Upper lobe of right lung (tissue), 1 donor: Measurements from ENCODE around the gene ESR2. TPM values are rescaled to one million over a fixed set of nuclear protein-coding genes. Genes with fewer than 3 reads are reported as not detected.

Source experiments
- ATAC-seq: fragments of 200-7000 bp; cut with Tn5 transposase; one replicate; pipeline ENCODE4 v1.9.1; 2020; ENCODE audit warnings: mild to moderate bottlenecking, moderate library complexity
- DNase-seq: peaks from one replicate; pipeline ENCODE4 v3.0.0-alpha.2; 2020
- H3K27ac ChIP-seq: fragments of 200-600 bp; one replicate; pipeline ENCODE4 v1.8.0; 2022
- H3K27me3 ChIP-seq: fragments of 200-600 bp; one replicate; pipeline ENCODE4 v1.8.0; 2022; ENCODE audit warnings: mild to moderate bottlenecking
- H3K36me3 ChIP-seq: fragments of 200-600 bp; one replicate; pipeline ENCODE4 v1.8.0; 2022
- H3K4me1 ChIP-seq: fragments of 200-600 bp; one replicate; pipeline ENCODE4 v1.8.0; 2022
- H3K4me3 ChIP-seq: fragments of 200-600 bp; one replicate; pipeline ENCODE4 v1.8.0; 2022; ENCODE audit warnings: mild to moderate bottlenecking
- H3K9me3 ChIP-seq: fragments of 200-600 bp; one replicate; pipeline ENCODE4 v1.8.0; 2022
- CTCF ChIP-seq: fragments of 200-600 bp; IDR thresholded peaks from one replicate; pipeline ENCODE4 v1.8.0; 2022; ENCODE audit warnings: antibody characterized with exemption
- intact Hi-C: fragments of 100-400 bp; cut with DNase I; formaldehyde crosslinking; loops from one replicate; pipeline ENCODE4 v1.11.0; 2022
- total RNA-seq: library from RNA; stranded (reverse); fragmentation: NEBNext Ultra II Directional; extraction: Animal tissue kit (Norgen Biotek cat#: 25700); gene quantifications from one replicate; pipeline ENCODE4 v1.2.1, GENCODE V29; 2021
- donor health status: DM: no; HTN: yes; CAD: no; lungs with severe emphysema.

The ESR2 gene
- total RNA-seq, 1 donor from 2014 or later: 1.3 TPM

GRCh38 chr14:64092940-64093339, 201.2 kb downstream of the ESR2 start:
- no peaks in the 10 kb centered on the region for H3K4me1 ChIP-seq
- intact Hi-C loops: no loop called here
- H3K9me3 ChIP-seq: no peaks in the 10 kb centered on the region
- H3K36me3 ChIP-seq: peaks cover 32% of the 10 kb centered on the region
- no peak for DNase-seq
- peak; percentile 72 for ATAC-seq
- no peak for TF ChIP-seq CTCF
- no peaks in the 10 kb centered on the region for H3K27me3 ChIP-seq
- no peak overlapping the region for H3K27ac ChIP-seq
- H3K4me3 ChIP-seq: no peak overlapping the region

GRCh38 chr14:64092338-64092737, 201.8 kb downstream of the ESR2 start:
- Histone ChIP-seq H3K9me3 (no peaks in the 10 kb centered on the region), H3K36me3 (peaks cover 33% of the 10 kb centered on the region), H3K4me3 (no peak overlapping the region), H3K4me1 (no peaks in the 10 kb centered on the region), H3K27me3 (no peaks in the 10 kb centered on the region), H3K27ac (no peak overlapping the region)
- DNase-seq: no peak
- no peak for TF ChIP-seq CTCF
- intact Hi-C loops: no loop called here
- ATAC-seq: no peak

- no peak for DNase-seq
- no peak for ATAC-seq
- no peaks in the 10 kb centered on the region for H3K4me1 ChIP-seq
- H3K27me3 ChIP-seq: no peaks in the 10 kb centered on the region
- no peak overlapping the region for H3K4me3 ChIP-seq
- H3K9me3 ChIP-seq: no peaks in the 10 kb centered on the region
- intact Hi-C loops: no loop called here
- peaks cover 33% of the 10 kb centered on the region for H3K36me3 ChIP-seq
- TF ChIP-seq CTCF: no peak
- no peak overlapping the region for H3K27ac ChIP-seq
Measured at GRCh38 chr14:64091217-64091616, 203.0 kb downstream of the ESR2 start.

GRCh38 chr14:64089920-64090319, 204.3 kb downstream of the ESR2 start:
- ATAC-seq (no peak), DNase-seq (no peak)
- no peak overlapping the region for H3K27ac ChIP-seq
- intact Hi-C loops: no loop called here
- H3K4me1 ChIP-seq: no peaks in the 10 kb centered on the region
- TF ChIP-seq CTCF: no peak
- H3K36me3 ChIP-seq: peaks cover 33% of the 10 kb centered on the region
- H3K27me3 ChIP-seq: no peaks in the 10 kb centered on the region
- H3K4me3 ChIP-seq: no peak overlapping the region
- H3K9me3 ChIP-seq: no peaks in the 10 kb centered on the region

- H3K4me1 ChIP-seq: no peaks in the 10 kb centered on the region
- DNase-seq (no peak), ATAC-seq (no peak)
- no peak for TF ChIP-seq CTCF
- no peak overlapping the region for H3K27ac ChIP-seq
- no peaks in the 10 kb centered on the region for H3K9me3 ChIP-seq
- H3K27me3 ChIP-seq: no peaks in the 10 kb centered on the region
- H3K4me3 ChIP-seq: no peak overlapping the region
- intact Hi-C loops: no loop called here
- H3K36me3 ChIP-seq: peaks cover 33% of the 10 kb centered on the region
Measured at GRCh38 chr14:64088647-64088964, 205.6 kb downstream of the ESR2 start.

- H3K27me3 ChIP-seq: no peaks in the 10 kb centered on the region
- H3K4me1 ChIP-seq: no peaks in the 10 kb centered on the region
- peaks cover 44% of the 10 kb centered on the region for H3K36me3 ChIP-seq
- ATAC-seq (peak; percentile 87), DNase-seq (no peak)
- H3K4me3 ChIP-seq: no peak overlapping the region
- no peak overlapping the region for H3K27ac ChIP-seq
- intact Hi-C loops: no loop called here
- no peaks in the 10 kb centered on the region for H3K9me3 ChIP-seq
- TF ChIP-seq CTCF: no peak
Measured at GRCh38 chr14:64082837-64083236, 211.3 kb downstream of the ESR2 start.
